NCI-H2081 (cell line): Measurements from ENCODE around the gene UBR4.
A peak's percentile ranks its signal among the peaks of the same experiment; 100 is the strongest.
"Not testable (repeated sequence)": the region's sequence is repeated elsewhere in the genome, so short reads cannot be mapped to it uniquely, and the experiment has no call there.

Experiments
- DNase-seq, 2 experiments: peaks; one replicate each; lab custom pipeline; 2025; lab: John Stamatoyannopoulos, UW

Gene UBR4

GRCh38 chr1:19220080-19220846 is 10.2 kb upstream of the UBR4 start:
- no peak for DNase-seq

DNA sequence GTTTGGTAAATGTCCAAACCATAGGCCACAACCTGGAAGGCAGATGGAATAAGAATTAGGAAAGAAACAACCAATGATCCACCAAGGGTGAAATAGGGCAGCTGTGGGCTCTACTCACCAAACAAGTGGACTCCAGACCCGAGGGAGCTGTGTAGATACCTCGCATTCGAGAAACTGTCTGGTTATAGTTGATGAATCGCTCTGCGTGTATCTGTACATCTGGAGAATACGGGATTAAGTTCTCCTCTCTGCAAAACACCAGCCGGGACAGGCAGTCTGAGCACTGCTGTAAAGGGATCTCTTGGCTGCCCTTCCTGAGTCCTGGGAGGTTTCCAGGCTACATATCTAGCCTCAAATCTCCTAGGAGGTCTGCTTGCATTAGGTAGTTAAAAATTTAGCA is 9.4 kb upstream of the UBR4 start:
- DNase-seq = no peak

DNA sequence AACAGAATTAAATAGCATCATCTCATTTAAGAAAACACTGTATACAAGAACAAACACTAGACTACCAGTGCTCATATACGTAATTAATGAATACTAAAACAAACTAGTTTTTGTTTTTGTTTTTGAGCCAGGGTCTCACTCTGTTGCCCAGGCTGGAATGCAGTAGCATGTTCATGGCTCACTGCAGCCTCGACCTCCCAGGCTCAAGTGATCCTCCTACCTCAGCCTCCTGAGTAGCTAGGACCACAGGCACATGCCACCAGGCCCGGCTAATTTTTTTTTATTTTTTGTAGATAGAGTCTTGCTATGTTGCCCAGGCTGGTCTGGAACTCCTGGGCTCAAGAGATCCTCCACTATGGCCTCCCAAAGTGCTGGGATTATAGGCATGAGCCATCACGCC is 6.5 kb upstream of the UBR4 start:
- not testable (repeated sequence) for DNase-seq

DNA sequence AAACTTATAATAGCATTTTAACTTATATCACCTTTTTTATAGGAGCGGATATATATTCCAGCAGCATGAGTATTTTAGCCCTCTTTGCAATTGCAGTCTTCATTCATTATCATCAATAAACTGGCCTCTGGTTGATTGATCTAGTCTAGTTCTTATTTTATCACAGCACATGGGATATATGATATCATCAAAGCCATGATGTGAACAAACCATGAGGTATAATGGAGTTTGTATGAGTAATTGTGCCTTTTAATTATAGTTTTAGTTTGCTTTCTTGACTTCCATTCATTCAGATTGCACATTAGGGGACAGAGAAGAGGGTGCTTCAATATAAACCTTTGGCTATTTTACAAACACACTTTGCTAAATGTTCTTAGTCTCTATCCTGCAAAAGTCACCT is 3.5 kb upstream of the UBR4 start:
- no peak for DNase-seq

DNA sequence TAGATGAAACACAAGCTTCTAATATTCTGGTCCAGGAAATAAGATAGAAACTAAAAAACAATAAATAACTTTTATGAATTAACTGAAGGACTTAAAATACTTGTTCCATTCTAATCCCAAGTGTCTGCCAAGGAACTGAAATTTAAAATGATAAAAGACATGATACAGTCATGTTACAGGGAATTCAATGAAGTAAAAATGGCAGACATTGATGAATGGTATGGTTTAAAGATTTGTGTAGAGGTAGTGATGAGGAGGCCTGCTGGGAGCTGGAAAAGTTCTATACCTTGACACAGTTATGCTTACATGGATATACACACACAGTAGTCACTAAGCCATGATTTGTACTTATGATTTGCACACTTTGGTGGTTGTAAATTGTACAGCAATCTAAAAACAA is 2.1 kb upstream of the UBR4 start:
- DNase-seq = no peak

- no peak for DNase-seq
Observed at GRCh38 chr1:19210772-19211549, 895 bp upstream of the UBR4 start.

DNA sequence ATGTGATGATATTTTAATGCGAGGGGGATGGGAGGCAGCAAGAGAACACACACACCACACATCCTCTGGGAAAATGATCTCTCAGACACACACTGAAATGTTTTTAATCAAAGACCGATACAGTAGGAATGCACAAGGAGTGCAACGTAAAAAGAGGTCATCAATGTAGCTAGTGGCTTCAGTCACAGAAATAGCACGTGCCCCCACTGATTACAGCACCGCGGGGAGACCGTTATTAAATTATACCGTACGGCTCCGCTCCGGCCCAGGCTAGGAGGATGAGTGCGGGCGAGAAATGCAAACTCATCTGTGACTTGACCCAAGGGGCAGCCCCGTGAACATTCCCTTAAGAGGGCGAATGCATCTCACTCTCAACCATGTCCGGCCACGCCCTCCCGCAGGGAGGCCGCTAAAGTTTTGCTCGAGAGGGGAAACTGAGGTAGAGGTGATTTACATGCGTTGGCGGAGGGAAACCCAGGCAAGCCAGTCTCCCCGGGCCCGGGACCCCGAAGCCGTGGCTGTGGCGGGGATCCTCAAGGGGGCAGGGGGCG is 552 bp downstream of the UBR4 start:
- DNase-seq = peak in 1 of 2 experiments; percentile 21

DNA sequence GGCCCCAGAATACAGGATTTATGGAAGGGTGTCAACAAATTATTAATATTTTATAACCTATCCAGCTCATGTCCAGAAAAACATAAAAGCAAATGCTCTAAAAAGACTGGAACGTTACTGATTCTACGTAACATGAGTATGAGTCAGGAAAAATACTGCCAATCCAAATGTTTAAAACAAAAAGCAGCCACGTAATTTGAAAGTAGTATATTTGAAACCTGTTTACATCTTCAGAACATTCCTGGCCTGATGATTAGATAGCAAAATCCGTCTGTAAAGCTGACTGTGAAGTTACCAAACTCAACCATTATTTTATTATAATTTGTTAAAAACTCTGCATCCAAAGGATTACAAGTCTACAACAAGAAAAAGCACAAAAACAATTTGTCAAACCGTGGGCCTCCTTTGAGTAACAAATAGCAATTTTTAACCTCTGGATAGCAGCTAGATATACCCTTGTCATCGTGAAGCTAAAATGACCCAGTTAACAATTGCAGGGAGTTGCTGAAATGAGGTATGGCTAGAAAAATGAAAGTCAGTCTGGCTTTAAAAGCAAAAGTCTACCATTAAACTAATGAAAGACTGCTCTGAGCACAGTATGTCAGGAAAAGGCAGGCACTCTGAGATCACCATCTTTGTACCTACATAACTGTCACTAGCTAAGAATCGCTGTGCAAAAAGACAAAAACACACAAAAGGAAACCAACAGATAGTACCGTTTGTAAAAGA is 1.2 kb downstream of the UBR4 start:
- no peak for DNase-seq

DNA sequence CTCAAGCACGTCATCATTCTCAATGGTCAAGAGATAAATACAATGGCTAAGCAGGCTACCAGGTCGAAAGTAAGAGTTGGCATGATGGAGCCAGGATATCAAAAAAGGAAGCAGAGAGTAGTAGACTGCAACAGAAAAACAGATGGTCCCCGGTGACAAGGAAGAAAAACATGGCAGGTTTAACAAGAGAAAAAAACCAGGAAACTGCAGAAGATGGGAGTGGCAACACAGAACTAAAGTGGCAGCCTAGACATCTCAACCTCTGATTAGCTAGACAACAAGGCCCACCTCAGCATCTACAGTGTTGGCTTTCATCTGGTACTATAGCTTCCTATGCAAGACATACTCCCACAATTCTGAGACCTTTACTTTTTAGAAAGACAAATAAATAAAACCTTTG is 3.1 kb downstream of the UBR4 start:
- no peak for DNase-seq

DNA sequence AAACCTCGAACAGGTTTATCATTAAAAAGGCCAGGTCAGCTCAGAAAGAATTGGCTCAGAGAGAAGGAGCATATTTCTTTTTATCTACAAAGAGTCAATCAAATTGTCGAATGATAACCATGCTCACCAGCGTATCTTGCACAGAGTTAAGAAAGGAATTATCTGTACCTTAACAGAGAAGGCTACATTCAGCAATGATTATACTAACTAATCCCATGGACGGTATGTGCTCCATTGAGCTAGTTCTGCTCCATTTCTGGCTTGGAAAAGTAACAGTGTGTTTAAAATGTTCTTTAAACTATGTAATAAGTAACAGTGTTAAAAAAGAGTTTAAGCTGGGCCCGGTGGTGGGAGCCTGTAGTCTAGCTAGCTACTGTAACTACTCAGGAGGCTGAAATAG is 4.2 kb downstream of the UBR4 start:
- DNase-seq = no peak

DNA sequence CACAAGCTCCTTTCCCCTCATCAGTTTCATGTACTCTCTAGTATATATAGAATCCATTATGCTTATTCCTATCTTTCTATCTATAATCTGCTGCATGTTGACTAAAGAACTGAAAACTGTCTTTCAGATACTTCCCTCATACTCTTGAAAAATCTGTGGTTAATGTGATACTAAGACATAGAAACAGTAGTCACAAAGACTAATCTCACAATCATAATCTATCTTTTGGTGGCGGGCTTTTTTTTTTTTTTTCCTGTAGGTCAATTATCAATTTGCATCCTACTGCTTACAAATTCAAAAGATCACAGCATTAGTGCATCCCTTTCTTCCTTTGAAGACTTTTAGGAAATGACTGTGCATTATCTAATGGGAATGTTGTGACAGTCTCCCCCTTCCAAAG is 4.7 kb downstream of the UBR4 start:
- no peak for DNase-seq

GRCh38 chr1:19204446-19205266 is 5.4 kb downstream of the UBR4 start:
- DNase-seq = no peak

GRCh38 chr1:19203440-19203839 is 6.6 kb downstream of the UBR4 start:
- no peak for DNase-seq

DNA sequence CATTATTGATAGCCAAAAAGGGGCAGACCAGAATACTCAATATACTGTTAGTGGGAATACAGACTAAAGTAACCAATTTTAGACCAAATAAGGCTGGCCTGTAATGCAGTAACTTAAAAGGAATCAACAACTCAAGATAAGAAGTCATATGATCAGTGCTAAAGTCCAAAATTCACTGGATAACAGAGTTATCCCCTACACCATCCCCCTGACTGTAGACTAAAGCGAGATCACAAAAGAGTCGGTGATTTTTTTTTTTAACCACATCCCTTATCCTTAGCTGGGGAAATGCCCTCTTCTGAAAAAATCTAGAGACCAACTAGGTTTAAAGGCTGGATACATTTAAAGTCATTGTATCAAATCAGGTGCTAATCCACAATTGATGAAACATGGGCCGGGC is 7.7 kb downstream of the UBR4 start:
- no peak for DNase-seq

GRCh38 chr1:19199969-19200604 is 10.0 kb downstream of the UBR4 start:
- DNase-seq = no peak

DNA sequence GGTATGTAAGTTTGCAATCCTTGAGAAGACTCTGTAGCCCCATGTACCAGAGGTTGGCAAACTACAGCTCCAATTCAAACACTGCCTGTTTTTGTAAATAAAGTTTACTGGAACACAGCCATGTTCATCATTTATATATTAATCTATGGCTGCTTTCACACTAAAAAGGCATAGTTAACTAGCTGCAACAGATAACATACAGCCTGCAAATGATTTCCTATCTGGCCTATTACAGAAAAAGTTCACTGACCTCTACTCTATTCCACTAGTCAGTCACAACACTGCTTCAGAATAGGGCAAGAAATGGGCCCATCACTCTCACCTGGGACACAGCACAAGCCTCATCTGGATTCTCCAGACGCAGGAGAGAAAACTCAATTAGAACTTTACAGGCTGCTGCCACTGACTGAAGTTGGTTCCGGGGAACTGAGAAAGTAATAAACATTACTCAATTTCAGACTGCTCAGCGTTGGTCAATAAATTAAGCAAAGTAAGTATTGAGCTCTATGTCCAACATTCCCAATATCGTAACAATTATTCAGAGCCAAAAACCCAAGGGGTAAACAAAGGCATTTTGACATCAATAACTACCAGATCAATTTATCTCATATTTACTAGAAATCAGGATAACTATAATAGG is 10.6 kb downstream of the UBR4 start:
- no peak for DNase-seq

GRCh38 chr1:19198820-19199219 is 11.2 kb downstream of the UBR4 start:
- DNase-seq = no peak

- DNase-seq = no peak
Observed at GRCh38 chr1:19197845-19198244, 12.2 kb downstream of the UBR4 start.

DNA sequence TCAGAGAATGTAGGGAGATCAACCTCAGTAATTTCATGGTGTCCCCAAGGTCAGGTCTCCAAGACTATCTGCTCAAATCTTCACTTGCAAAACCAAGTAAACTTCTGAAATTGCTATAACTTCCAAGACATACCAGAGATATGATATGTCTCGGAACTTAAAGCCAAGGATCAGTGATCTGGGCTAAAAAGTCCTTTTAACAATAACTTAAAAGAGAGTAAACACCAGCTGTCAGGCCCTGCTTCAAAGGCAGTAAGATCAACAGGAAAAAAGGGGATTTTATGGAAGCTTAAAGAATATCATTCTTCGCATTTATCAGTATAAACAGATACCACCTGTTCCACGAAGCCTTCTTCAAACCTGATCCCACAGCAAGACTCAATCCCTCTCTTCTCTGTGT is 13.7 kb downstream of the UBR4 start:
- no peak for DNase-seq

DNA sequence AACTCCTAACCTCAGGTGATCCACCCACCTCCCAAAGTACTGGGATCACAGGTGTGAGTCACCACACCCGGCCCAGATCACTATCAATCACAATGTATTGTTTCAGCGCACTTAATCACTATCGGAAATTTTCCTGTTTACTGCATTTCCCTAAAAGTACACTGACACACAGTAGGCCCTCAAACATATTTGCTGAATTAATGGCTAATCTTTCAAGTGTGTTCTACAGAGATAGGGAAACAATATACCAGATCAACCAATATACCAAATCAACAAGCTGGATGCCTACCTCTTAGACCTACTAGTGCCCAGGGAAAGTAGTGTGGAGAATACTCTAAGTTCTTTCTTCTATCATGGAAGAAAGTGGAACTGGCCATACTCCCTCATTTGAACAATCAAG is 17.1 kb downstream of the UBR4 start:
- DNase-seq = no peak

DNA sequence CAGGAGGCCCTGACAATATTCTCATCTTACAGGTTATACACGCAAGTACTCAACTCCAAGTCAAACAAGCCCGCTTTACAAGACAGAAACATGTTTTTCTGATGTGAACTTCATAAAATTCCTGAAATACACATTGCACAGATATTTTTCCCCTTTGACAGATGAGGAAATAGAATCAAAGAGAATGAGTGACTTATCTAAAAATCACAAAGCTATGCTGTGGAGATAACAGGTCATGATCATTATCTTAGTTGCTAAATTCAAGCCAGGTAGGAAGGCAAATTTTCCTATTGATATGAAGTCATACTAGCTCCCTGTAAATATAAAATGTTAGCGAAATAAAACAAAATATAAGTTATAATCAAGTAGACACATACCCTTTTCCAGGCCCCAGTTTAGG is 18.3 kb downstream of the UBR4 start:
- no peak for DNase-seq
